ENCODE data around the gene PPP1CB. TPM values are rescaled to one million over a fixed set of nuclear protein-coding genes. Genes with fewer than 3 reads are reported as not detected.

The PPP1CB gene
- total RNA-seq, 4 donors from 2014 or later = 141 to 315 (median 195) TPM

DNA sequence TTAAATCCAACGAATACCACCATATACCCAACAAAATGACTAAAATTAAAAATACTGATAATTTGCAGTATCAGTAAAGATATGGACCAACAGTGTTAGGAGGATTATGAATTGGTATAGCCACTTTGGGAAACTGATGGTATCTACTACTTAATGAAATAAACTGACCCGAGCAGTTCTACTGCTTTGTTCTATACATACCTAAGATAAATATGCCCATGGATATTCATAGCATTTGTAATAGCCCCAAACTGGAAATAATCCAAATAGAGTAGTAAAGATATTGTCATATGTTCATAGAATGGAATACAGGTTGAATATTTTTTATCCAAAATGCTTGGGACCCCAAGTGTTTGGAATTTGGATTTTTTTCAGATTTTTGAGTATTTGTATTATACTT lies 20.7 kb downstream of the PPP1CB start:
- H3K27ac ChIP-seq = no peak overlapping the region
- no peaks in the 10 kb centered on the region for H3K27me3 ChIP-seq
- 66 to 76% methylated on average over 2 of the region's 2 CpGs for WGBS, 2 donors
- no peak overlapping the region for H3K4me3 ChIP-seq
- peaks cover 0 to 95% (median 22%) of the 10 kb centered on the region in 3 donors for H3K4me1 ChIP-seq
- no peaks in the 10 kb centered on the region for H3K9me3 ChIP-seq
- intact Hi-C loops (cut with DNase I) = no loop called here
- TF ChIP-seq, protein P1, sequence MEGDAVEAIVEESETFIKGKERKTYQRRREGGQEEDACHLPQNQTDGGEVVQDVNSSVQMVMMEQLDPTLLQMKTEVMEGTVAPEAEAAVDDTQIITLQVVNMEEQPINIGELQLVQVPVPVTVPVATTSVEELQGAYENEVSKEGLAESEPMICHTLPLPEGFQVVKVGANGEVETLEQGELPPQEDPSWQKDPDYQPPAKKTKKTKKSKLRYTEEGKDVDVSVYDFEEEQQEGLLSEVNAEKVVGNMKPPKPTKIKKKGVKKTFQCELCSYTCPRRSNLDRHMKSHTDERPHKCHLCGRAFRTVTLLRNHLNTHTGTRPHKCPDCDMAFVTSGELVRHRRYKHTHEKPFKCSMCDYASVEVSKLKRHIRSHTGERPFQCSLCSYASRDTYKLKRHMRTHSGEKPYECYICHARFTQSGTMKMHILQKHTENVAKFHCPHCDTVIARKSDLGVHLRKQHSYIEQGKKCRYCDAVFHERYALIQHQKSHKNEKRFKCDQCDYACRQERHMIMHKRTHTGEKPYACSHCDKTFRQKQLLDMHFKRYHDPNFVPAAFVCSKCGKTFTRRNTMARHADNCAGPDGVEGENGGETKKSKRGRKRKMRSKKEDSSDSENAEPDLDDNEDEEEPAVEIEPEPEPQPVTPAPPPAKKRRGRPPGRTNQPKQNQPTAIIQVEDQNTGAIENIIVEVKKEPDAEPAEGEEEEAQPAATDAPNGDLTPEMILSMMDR (IDR thresholded peaks at IDR 0.05) = no peak
- TF ChIP-seq POLR2A (IDR thresholded peaks at IDR 0.05) = no peak
- DNase-seq = no peak
- H3K36me3 ChIP-seq = peaks cover 0 to 10% (median 0%) of the 10 kb centered on the region in 3 donors

GRCh38 chr2:28776471-28776870 lies 24.8 kb downstream of the PPP1CB start:
- H3K27me3 ChIP-seq = no peaks in the 10 kb centered on the region
- H3K36me3 ChIP-seq = peaks cover 5 to 51% (median 14%) of the 10 kb centered on the region in 3 donors
- TF ChIP-seq, protein P1 (IDR thresholded peaks at IDR 0.05) = no peak
- no peak for TF ChIP-seq POLR2A (IDR thresholded peaks at IDR 0.05)
- 64 to 67% methylated on average over 5 to 6 of the region's 6 CpGs for whole genome bisulfite sequencing, 2 donors
- peak overlapping the region in 1 of 4 donors; percentile 11 for H3K27ac ChIP-seq
- H3K4me3 ChIP-seq = no peak overlapping the region
- intact Hi-C loops (cut with DNase I) = no loop called here
- DNase-seq = no peak
- peaks cover 0 to 71% (median 10%) of the 10 kb centered on the region in 3 donors for H3K4me1 ChIP-seq
- H3K9me3 ChIP-seq = no peaks in the 10 kb centered on the region

DNA sequence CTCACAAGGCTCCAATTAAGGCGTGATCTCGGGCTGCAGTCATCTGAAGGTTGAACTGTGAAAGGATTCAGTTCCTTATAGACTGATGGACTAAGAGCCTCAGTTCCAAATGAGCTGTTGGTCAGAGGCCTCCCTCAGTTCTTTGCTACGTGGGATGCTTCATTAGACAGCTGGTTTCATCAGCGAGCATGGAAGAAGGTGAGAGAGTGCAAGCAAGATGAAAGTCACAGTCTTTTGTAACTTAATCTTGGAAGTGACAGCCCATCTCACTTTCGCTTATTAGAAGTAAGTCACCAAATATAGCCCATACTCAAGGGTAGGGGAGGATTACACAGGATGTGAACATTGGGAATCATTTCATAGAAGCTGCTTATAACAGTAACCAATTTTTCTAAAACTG lies 26.8 kb downstream of the PPP1CB start:
- TF ChIP-seq POLR2A (IDR thresholded peaks at IDR 0.05) = no peak
- TF ChIP-seq, protein P1 (IDR thresholded peaks at IDR 0.05) = no peak
- DNase-seq = no peak
- intact Hi-C loops (cut with DNase I) = no loop called here
- Histone ChIP-seq H3K9me3 (no peaks in the 10 kb centered on the region), H3K27ac (peak overlapping the region in 2 of 4 donors; percentile 13 to 25), H3K36me3 (peaks cover 10 to 70% (median 14%) of the 10 kb centered on the region in 3 donors), H3K27me3 (no peaks in the 10 kb centered on the region), H3K4me3 (no peak overlapping the region), H3K4me1 (peaks cover 0 to 52% (median 3%) of the 10 kb centered on the region in 3 donors)
- 86 to 94% methylated on average over 5 of the region's 5 CpGs for WGBS, 2 donors

GRCh38 chr2:28779001-28779400 lies 27.4 kb downstream of the PPP1CB start:
- no peak for DNase-seq
- Histone ChIP-seq H3K4me3 (no peak overlapping the region), H3K9me3 (no peaks in the 10 kb centered on the region), H3K27ac (peak overlapping the region in 2 of 4 donors; percentile 13 to 25), H3K36me3 (peaks cover 14 to 76% (median 14%) of the 10 kb centered on the region in 3 donors), H3K4me1 (peaks cover 0 to 46% (median 3%) of the 10 kb centered on the region in 3 donors), H3K27me3 (no peaks in the 10 kb centered on the region)
- WGBS, 2 donors = 90% methylated on average over 2 of the region's 2 CpGs
- TF ChIP-seq, protein P1 (IDR thresholded peaks at IDR 0.05) = no peak
- TF ChIP-seq POLR2A (IDR thresholded peaks at IDR 0.05) = no peak
- intact Hi-C loops (cut with DNase I) = no loop called here

- H3K9me3 ChIP-seq = no peaks in the 10 kb centered on the region
- H3K27me3 ChIP-seq = no peaks in the 10 kb centered on the region
- TF ChIP-seq, protein P1 (IDR thresholded peaks at IDR 0.05) = no peak
- no peak for TF ChIP-seq POLR2A (IDR thresholded peaks at IDR 0.05)
- WGBS, 2 donors = 41 to 49% methylated on average over 2 of the region's 2 CpGs
- peaks cover 17 to 91% (median 20%) of the 10 kb centered on the region in 3 donors for H3K36me3 ChIP-seq
- H3K27ac ChIP-seq = peak overlapping the region in 3 of 4 donors; percentile 18 to 42 (median 35)
- intact Hi-C loops (cut with DNase I) = no loop called here
- DNase-seq = no peak
- peaks cover 0 to 31% (median 0%) of the 10 kb centered on the region in 3 donors for H3K4me1 ChIP-seq
- H3K4me3 ChIP-seq = no peak overlapping the region
Measured at GRCh38 chr2:28780496-28780895, 28.9 kb downstream of the PPP1CB start.

All from esophagus squamous epithelium (tissue), 5 donors.